Tibial nerve (tissue), 4 donors: ENCODE data around the gene HRAS.

ENCODE experiments used
- EP300 ChIP-seq, 2 donors: sonication (generic); formaldehyde crosslinking; IDR thresholded peaks; one replicate each; pipeline ENCODE4 v1.6.1; 2017; ENCODE audit warnings: antibody characterized with exemption in 2 of 2, mild to moderate bottlenecking in 1 of 2
- POLR2A ChIP-seq, 2 donors: fragments of 450-650 bp; IDR thresholded peaks; one replicate each; pipeline ENCODE4 v1.6.1; 2017; ENCODE audit warnings: antibody characterized with exemption in 2 of 2, mild to moderate bottlenecking in 2 of 2, moderate library complexity in 2 of 2
- TF ChIP-seq, protein P1 (sequence below), 5 experiments: fragments of 200-600 bp in 3 of 5; fragments of 450-650 bp in 2 of 5; sonication (generic) in 3 of 5; IDR thresholded peaks; one replicate each; pipeline ENCODE4 v1.5.1; 2016 to 2019; ENCODE audit warnings: antibody characterized with exemption in 5 of 5, mild to moderate bottlenecking in 3 of 5, moderate library complexity in 2 of 5

DNA sequence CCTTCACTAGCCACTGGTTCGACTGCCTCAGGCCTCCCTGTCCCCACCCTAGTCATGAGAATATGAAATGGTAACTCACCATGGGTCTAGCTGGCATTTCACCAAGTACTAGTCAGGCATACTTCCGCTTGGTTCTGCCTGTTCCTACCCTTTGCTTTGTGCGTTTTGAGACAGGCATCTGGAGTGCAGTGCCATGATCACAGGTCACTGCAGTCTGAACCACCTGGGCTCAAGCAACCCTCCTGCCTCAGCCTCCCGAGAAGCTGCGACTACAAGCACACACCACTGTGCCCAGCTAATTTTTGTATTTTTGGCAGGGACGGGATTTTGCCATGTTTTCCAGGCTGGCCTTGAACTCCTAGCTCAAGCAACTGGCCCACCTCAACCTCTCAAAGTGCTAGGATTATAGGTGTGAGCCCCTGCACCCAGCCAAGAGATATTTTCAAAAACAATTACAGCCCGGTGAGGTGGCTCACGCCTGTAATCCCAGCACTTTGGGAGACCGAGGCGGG lies 14.1 kb downstream of the HRAS start:
- TF ChIP-seq, protein P1, sequence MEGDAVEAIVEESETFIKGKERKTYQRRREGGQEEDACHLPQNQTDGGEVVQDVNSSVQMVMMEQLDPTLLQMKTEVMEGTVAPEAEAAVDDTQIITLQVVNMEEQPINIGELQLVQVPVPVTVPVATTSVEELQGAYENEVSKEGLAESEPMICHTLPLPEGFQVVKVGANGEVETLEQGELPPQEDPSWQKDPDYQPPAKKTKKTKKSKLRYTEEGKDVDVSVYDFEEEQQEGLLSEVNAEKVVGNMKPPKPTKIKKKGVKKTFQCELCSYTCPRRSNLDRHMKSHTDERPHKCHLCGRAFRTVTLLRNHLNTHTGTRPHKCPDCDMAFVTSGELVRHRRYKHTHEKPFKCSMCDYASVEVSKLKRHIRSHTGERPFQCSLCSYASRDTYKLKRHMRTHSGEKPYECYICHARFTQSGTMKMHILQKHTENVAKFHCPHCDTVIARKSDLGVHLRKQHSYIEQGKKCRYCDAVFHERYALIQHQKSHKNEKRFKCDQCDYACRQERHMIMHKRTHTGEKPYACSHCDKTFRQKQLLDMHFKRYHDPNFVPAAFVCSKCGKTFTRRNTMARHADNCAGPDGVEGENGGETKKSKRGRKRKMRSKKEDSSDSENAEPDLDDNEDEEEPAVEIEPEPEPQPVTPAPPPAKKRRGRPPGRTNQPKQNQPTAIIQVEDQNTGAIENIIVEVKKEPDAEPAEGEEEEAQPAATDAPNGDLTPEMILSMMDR (IDR thresholded peaks at IDR 0.05): no peak
- TF ChIP-seq POLR2A (IDR thresholded peaks at IDR 0.05) (no peak), EP300 (IDR thresholded peaks at IDR 0.05) (no peak)
